Tibial artery (tissue), 4 donors: Measurements from ENCODE around the gene PTBP3.

Source experiments
- DNase-seq, 2 donors: peaks; one replicate each; pipeline ENCODE4 v3.0.0-alpha.2; 2019
- H3K27ac ChIP-seq, 2 donors: fragments of 200-600 bp; sonication (generic) in 1 of 2; 1 replicate in 1 of 2; 2 replicates in 1 of 2; pipeline ENCODE4 v1.5.1; 2018 to 2019; ENCODE audit warnings: mild to moderate bottlenecking in 1 of 2
- H3K27me3 ChIP-seq, 2 donors: fragments of 200-600 bp; sonication (generic) in 1 of 2; one replicate each; pipeline versions ENCODE4 v1.5.1 to v1.6.0; 2016 to 2019
- H3K36me3 ChIP-seq, 3 donors: fragments of 200-600 bp; sonication (generic) in 2 of 3; one replicate each; pipeline ENCODE4 v1.5.1; 2016 to 2019; ENCODE audit warnings: mild to moderate bottlenecking in 2 of 3
- H3K4me1 ChIP-seq, 4 donors: fragments of 200-600 bp; sonication (generic) in 2 of 4; 1 replicate in 3 of 4; 2 replicates in 1 of 4; pipeline ENCODE4 v1.5.1; 2016 to 2019
- H3K4me3 ChIP-seq, 2 donors: fragments of 200-600 bp; sonication (generic) in 1 of 2; 1 replicate in 1 of 2; 2 replicates in 1 of 2; pipeline ENCODE4 v1.5.1; 2018 to 2019; ENCODE audit warnings: mild to moderate bottlenecking in 2 of 2
- H3K9me3 ChIP-seq, 3 donors: fragments of 200-600 bp; sonication (generic) in 1 of 3; one replicate each; pipeline ENCODE4 v1.5.1; 2016 to 2019
- CTCF ChIP-seq, 2 experiments: fragments of 200-600 bp in 1 of 2; fragments of 450-650 bp in 1 of 2; IDR thresholded peaks; one replicate each; pipeline ENCODE4 v1.5.1; 2017 to 2019; ENCODE audit warnings: antibody characterized with exemption in 2 of 2, mild to moderate bottlenecking in 1 of 2, moderate library complexity in 1 of 2
- intact Hi-C: fragments of 100-400 bp; cut with DNase I; formaldehyde crosslinking; loops from one replicate; pipeline ENCODE4 v1.15.0; 2023; ENCODE audit warnings: low total_unique reads

The PTBP3 gene

GRCh38 chr9:112333639-112334431, 416 bp upstream of the PTBP3 start:
- TF ChIP-seq CTCF (IDR thresholded peaks at IDR 0.05), result peak; percentile 46 to 67
- no peaks in the 10 kb centered on the region for H3K27me3 ChIP-seq
- DNase-seq, result peak; percentile 92 to 97
- no peaks in the 10 kb centered on the region for H3K9me3 ChIP-seq
- peak overlapping the region; percentile 97 to 100 for H3K27ac ChIP-seq
- H3K4me3 ChIP-seq, result peak overlapping the region; percentile 93 to 99
- peaks cover 0 to 32% (median 7%) of the 10 kb centered on the region in 4 donors for H3K4me1 ChIP-seq
- intact Hi-C loops, result loop anchor here (5.0 to 10.0 kb wide), 2 partner anchors 159 to 437 kb away; partner anchors contain the start of genes SUSD1 and UGCG
- H3K36me3 ChIP-seq, result no peaks in the 10 kb centered on the region

GRCh38 chr9:112332674-112332976, 794 bp downstream of the PTBP3 start:
- no peaks in the 10 kb centered on the region for H3K9me3 ChIP-seq
- no peaks in the 10 kb centered on the region for H3K36me3 ChIP-seq
- no peak for DNase-seq
- H3K4me3 ChIP-seq, result peak overlapping the region; percentile 93 to 99
- peak in 1 of 2 experiments; percentile 22 for TF ChIP-seq CTCF (IDR thresholded peaks at IDR 0.05)
- H3K27me3 ChIP-seq, result no peaks in the 10 kb centered on the region
- intact Hi-C loops, result loop anchor here (5.0 to 10.0 kb wide), 2 partner anchors 158 to 435 kb away; partner anchors contain the start of genes SUSD1 and UGCG
- peak overlapping the region; percentile 97 to 100 for H3K27ac ChIP-seq
- H3K4me1 ChIP-seq, result peaks cover 0 to 39% (median 7%) of the 10 kb centered on the region in 4 donors

GRCh38 chr9:112332214-112332613, 1.2 kb downstream of the PTBP3 start:
- H3K27ac ChIP-seq, result peak overlapping the region; percentile 97 to 100
- no peak for DNase-seq
- no peak for TF ChIP-seq CTCF (IDR thresholded peaks at IDR 0.05)
- no peaks in the 10 kb centered on the region for H3K36me3 ChIP-seq
- H3K4me1 ChIP-seq, result peaks cover 0 to 39% (median 7%) of the 10 kb centered on the region in 4 donors
- H3K4me3 ChIP-seq, result peak overlapping the region; percentile 93 to 99
- no peaks in the 10 kb centered on the region for H3K27me3 ChIP-seq
- intact Hi-C loops, result loop anchor here (5.0 to 10.0 kb wide), 2 partner anchors 157 to 435 kb away; partner anchors contain the start of genes SUSD1 and UGCG
- H3K9me3 ChIP-seq, result no peaks in the 10 kb centered on the region

GRCh38 chr9:112331674-112331952, 1.8 kb downstream of the PTBP3 start:
- Histone ChIP-seq H3K9me3 (no peaks in the 10 kb centered on the region), H3K27me3 (no peaks in the 10 kb centered on the region), H3K4me1 (peaks cover 0 to 39% (median 7%) of the 10 kb centered on the region in 4 donors), H3K36me3 (no peaks in the 10 kb centered on the region), H3K4me3 (peak overlapping the region in 1 of 2 donors; percentile 93), H3K27ac (no peak overlapping the region)
- TF ChIP-seq CTCF (IDR thresholded peaks at IDR 0.05), result no peak
- intact Hi-C loops, result loop anchor here (5.0 to 10.0 kb wide), 2 partner anchors 157 to 434 kb away; partner anchors contain the start of genes SUSD1 and UGCG
- no peak for DNase-seq

- H3K36me3 ChIP-seq, result no peaks in the 10 kb centered on the region
- H3K4me3 ChIP-seq, result no peak overlapping the region
- intact Hi-C loops, result no loop called here
- DNase-seq, result no peak
- peaks cover 0 to 2% (median 0%) of the 10 kb centered on the region in 3 donors for H3K9me3 ChIP-seq
- no peaks in the 10 kb centered on the region for H3K27me3 ChIP-seq
- H3K4me1 ChIP-seq, result peaks cover 0 to 36% (median 7%) of the 10 kb centered on the region in 4 donors
- no peak for TF ChIP-seq CTCF (IDR thresholded peaks at IDR 0.05)
- H3K27ac ChIP-seq, result no peak overlapping the region
Measured at GRCh38 chr9:112328545-112328944, 4.9 kb downstream of the PTBP3 start.
